NCI-H2196 treated with DMSO at 0.1 percent for 48 hours (cell line): ENCODE measurements around the gene HAVCR2.
"Not testable (repeated sequence)": the region's sequence is repeated elsewhere in the genome, so short reads cannot be mapped to it uniquely, and the experiment has no call there.

Experiments used
- DNase-seq: peaks from one replicate; lab custom pipeline; 2025; ENCODE audit not compliant: unreplicated experiment; lab: John Stamatoyannopoulos, UW

Gene HAVCR2

GRCh38 chr5:157100140-157100679, 8.6 kb downstream of the HAVCR2 start:
- DNase-seq, result no peak

- DNase-seq, result no peak
Measured at GRCh38 chr5:157088342-157088990, 20.4 kb downstream of the HAVCR2 start.

DNA sequence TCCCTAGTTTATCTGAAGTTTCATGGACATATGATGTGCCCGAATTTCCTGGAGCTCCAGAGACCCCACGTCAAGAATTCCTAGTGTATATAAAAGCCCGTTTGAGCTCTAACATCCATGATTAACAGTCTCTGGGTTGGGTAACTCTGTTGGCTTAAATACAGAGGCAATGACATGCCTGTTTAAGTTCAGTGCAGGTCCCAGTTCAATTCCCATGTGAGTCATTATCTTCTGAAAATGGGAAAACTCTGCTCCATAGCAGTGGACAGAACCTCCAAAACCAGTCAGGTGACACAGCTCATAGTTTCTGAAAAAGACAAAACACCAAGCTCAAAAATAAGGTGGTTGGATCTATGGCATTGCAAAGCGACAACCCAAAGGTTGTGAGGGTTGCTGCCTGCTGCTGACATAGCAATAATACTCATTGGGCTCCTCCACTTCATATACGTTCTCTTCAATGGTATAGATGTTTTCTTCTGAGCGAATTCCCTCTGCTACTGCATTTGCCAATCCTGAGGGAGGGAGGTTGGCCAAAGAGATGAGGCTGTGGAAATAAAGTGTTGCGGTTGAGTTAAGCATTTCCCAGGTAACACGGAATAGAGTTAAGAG, 22.0 kb downstream of the HAVCR2 start:
- no peak for DNase-seq

GRCh38 chr5:157085930-157086329, 22.9 kb downstream of the HAVCR2 start:
- DNase-seq, result no peak

DNA sequence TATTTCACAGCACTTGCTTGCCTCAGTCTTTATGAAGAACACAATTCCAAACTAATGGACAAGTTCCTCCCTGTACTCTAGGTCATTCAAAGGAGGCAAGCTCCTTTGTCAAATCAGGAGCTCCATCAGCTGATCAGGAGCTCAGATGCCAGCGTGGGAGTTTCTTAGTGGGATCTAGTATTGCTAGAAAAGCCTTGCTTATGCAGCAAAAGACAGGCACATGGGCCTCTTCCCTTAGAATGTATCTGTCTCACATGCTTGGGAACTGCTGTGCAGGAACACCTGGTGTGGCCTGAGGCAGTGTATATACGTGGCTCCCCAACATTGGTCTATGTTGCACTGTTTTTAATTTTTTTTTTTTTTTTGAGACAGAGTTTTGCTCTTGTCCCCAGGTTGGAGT, 28.6 kb downstream of the HAVCR2 start:
- no peak for DNase-seq

DNA sequence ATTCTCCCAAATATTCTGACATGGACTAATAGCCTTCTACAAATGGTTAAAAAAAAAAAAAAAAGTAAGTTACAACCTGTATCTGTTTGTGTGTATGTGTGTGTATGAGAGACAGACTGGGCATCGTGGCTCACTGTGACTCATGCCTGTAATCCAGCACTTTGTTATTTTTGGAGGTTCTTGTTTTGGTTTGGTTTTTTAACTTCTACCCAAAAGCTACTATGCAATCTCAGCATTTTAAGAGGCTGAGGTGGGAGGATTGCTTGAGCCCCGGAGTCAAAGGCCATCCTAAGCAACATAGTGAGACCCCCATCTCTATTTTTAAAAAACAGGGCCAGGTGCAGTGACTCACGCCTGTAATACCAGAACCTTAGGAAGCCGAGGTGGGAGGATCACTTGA, 32.3 kb downstream of the HAVCR2 start:
- no peak for DNase-seq

DNA sequence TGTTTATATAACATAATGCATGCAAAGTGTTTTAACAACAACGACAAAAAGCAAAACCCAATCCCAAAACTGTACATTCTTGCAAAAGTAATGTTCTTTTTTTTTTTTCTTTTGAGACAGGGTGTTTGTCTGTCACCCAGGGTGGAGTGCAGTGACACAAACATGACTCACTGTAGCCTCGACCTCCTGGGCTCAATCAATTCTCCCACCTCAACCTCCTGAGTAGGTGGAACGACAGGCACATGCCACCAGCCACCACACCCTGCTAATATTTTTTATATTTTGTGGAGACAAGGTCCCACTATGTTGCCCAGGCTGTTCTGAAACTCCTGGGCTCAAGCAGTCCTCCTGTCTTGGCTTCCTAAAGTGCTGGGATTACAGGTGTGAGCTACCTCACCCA, 36.3 kb downstream of the HAVCR2 start:
- DNase-seq, result no peak

- no peak for DNase-seq
Measured at GRCh38 chr5:157069949-157070348, 38.9 kb downstream of the HAVCR2 start.

- DNase-seq, result no peak
Measured at GRCh38 chr5:157068785-157069184, 40.1 kb downstream of the HAVCR2 start.

GRCh38 chr5:157068339-157068738, 40.5 kb downstream of the HAVCR2 start:
- DNase-seq, result no peak

DNA sequence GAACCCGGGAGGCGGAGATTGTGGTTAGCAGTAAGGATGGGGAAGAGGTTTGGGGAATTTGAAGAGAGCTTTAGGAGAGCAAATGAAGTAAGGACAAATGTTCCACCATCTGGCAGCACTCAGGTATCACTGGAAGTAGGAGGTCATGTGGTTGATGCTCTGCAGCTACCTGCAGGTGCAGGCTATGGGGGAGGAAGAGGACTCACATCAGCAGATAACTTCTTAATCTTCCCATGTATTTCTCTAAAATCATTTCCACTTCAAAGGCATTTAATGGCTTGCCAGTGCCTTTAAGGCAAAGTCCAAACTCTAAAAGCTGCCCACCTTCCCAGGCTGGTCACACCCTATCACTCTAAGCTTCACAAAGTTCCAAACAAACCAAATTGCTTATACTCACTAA, 41.8 kb downstream of the HAVCR2 start:
- no peak for DNase-seq

- no peak for DNase-seq
Measured at GRCh38 chr5:157066080-157066479, 42.8 kb downstream of the HAVCR2 start.

- DNase-seq, result no peak
Measured at GRCh38 chr5:157063776-157064430, 44.9 kb downstream of the HAVCR2 start.

- no peak for DNase-seq
Measured at GRCh38 chr5:157059891-157060290, 49.0 kb downstream of the HAVCR2 start.

DNA sequence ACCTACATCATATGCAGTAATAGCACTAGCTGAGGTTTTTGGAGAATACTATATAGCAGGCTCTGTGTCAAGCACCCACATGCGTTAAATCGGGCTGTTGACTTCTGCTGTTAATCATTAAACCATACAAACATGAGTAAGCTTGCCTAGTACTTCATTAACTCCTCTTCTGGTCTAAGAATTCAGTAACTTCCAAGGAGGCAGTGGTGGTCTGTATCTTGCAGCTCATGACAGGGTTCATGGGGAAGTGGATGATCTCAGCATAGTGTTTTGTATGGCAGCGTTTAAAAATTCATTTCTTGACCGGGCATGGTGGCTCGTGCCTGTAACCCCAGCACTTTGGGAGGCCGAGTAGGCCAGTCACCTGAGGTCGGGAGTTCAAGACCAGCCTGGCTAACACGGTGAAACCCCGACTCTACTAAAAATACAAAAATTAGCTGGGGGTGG, 49.7 kb downstream of the HAVCR2 start, which contains the start of gene HAVCR1:
TSS of gene HAVCR1 (minus strand) at position 24 of the 447 bp plus-strand sequence. CDS start 1,173 bp downstream, outside the sequence.
- DNase-seq, result no peak

GRCh38 chr5:157057459-157058370, 51.1 kb downstream of the HAVCR2 start:
- no peak for DNase-seq

DNA sequence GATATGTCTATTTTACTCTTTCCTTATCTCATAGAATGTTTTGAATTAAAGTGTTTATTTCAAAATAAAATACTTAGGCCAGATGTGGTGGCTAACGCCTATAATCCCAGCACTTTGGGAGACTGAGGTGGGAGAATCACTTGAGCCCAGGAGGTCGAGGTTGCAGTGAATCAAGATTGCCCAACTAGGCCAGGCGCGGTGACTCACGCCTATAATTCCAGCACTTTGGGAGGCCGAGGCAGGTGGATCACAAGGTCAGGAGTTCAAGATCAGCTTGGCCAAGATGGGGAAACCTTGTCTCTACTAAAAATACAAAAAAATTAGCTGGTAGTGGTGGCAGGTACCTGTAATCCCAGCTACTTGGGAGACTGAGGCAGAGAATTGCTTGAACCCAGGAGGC, 52.0 kb downstream of the HAVCR2 start:
- DNase-seq, result not testable (repeated sequence)

DNA sequence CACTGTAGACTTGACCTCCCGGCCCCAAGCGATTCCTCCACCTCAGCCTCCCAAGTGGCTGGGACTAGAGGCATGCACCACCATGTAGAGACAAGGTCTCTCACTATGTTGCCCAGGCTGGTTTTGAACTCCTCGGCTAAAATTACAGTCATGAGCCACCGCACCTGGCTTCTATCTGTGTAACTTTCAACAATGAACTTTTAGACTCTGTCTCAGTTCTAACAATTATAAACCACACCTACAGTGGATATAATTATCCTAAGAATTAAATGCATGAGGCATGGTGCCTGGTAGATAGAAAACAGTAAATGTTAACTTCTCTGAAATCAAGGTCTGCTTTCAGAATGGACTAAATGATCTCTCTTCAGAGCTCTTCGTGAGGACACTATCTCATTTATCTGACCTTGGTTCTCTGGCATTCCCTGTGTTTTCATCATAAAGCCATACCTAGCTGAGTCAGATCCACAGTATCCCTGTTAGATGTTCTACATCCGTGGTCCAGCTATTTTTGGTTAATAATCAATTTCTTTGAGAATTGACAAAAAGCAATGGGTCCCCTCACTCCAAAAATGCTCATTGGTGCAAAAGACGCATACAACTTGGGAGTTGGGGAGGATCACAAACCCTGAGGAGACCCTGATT, 57.1 kb downstream of the HAVCR2 start:
- DNase-seq, result no peak

DNA sequence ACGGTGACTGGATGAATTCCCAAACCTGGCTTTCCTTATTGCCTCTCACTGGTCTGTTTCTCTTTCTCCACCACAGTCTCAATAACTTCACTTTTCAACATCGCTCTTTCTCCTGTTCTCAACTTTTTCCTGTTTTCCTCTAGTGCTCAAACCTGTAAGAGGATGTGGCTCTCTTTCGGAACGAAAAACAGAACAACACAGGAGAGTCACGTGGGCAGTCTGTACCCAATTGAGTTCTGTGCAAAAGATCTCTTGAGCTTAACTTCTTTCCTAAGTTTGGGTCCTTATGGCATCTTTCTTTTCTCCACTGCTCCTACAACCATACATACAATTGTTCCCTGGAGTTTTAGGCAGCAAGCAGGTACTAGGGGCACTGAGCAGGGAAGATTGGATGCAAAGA, 58.8 kb downstream of the HAVCR2 start:
- DNase-seq, result no peak

GRCh38 chr5:157049605-157050004, 59.2 kb downstream of the HAVCR2 start:
- DNase-seq, result no peak
